IMR-90 (cell line): Measurements from ENCODE around the gene PRLR. TPM values are rescaled to one million over a fixed set of nuclear protein-coding genes. Genes with fewer than 3 reads are reported as not detected.

Experiments
- ATAC-seq: fragments of 200-7000 bp; cut with Tn5 transposase; 2 replicates; pipeline ENCODE4 v1.9.1; 2020; ENCODE audit warnings: low read depth, mild to moderate bottlenecking, moderate library complexity
- BruUV-seq: library from RNA; stranded (reverse); fragments of 400-500 nt; replicated peaks from 2 replicates; lab custom pipeline; 2021; lab: Mats Ljungman, UMichigan
- CTCF ChIA-PET: fragments of 300-600 bp; formaldehyde crosslinking; extraction: SDS; loops from one replicate; lab custom pipeline; 2021; ENCODE audit warnings: antibody characterized with exemption; lab: Yijun Ruan, JAX
- POLR2A ChIA-PET: fragments of 300-600 bp; sonication (Branson Sonifier 250); formaldehyde crosslinking; loops from one replicate; lab custom pipeline; 2022; ENCODE audit warnings: antibody characterized with exemption; ENCODE audit not compliant: unreplicated experiment; lab: Charles Lee
- DNase-seq: peaks from one replicate; pipeline ENCODE4 v3.0.0; 2013
- H2AFZ ChIP-seq: replicated peaks from 2 replicates; pipeline ENCODE3; 2013; ENCODE audit warnings: low read length, mild to moderate bottlenecking; ENCODE audit not compliant: poor library complexity
- H2AK5ac ChIP-seq: 2 replicates; pipeline ENCODE4 v1.6.1; 2013; ENCODE audit warnings: low read depth, low read length, inconsistent platforms
- H2AK9ac ChIP-seq: replicated peaks from 2 replicates; pipeline ENCODE3; 2013; ENCODE audit warnings: mild to moderate bottlenecking, low read depth, low read length, moderate library complexity; ENCODE audit not compliant: poor library complexity
- H2BK120ac ChIP-seq: 2 replicates; pipeline ENCODE4 v1.6.1; 2013; ENCODE audit warnings: low read depth, low read length, inconsistent platforms
- H2BK15ac ChIP-seq: 3 replicates; pipeline ENCODE4 v1.6.1; 2013; ENCODE audit warnings: low read depth, low read length, inconsistent platforms
- H2BK20ac ChIP-seq: 2 replicates; pipeline ENCODE4 v1.6.1; 2013; ENCODE audit warnings: low read depth, mild to moderate bottlenecking, inconsistent platforms, low read length, moderate library complexity
- H2BK5ac ChIP-seq: 2 replicates; pipeline ENCODE4 v1.6.1; 2013; ENCODE audit warnings: mild to moderate bottlenecking, low read depth, low read length, inconsistent platforms; ENCODE audit not compliant: poor library complexity, severe bottlenecking
- H3K14ac ChIP-seq: replicated peaks from 2 replicates; pipeline ENCODE4 v1.6.1; 2013; ENCODE audit warnings: low read depth, low read length, inconsistent platforms
- H3K18ac ChIP-seq: 2 replicates; pipeline ENCODE4 v1.6.1; 2013; ENCODE audit warnings: low read depth, low read length, control low read depth
- H3K23ac ChIP-seq: 2 replicates; pipeline ENCODE4 v1.6.1; 2013; ENCODE audit warnings: low read depth, low read length, inconsistent platforms
- H3K27ac ChIP-seq: 2 replicates; pipeline ENCODE4 v1.5.1; 2013; ENCODE audit warnings: mild to moderate bottlenecking, control low read depth, low read length; ENCODE audit not compliant: insufficient read depth
- H3K27me3 ChIP-seq: 2 replicates; pipeline ENCODE4 v1.6.1; 2013; ENCODE audit warnings: low read length; ENCODE audit not compliant: control insufficient read depth, insufficient read depth
- H3K36me3 ChIP-seq: 2 replicates; pipeline ENCODE4 v1.6.1; 2013; ENCODE audit warnings: low read length, mixed read lengths; ENCODE audit not compliant: control insufficient read depth, insufficient read depth
- H3K4ac ChIP-seq: 2 replicates; pipeline ENCODE4 v1.6.1; 2013; ENCODE audit warnings: low read depth, low read length, inconsistent platforms
- H3K4me1 ChIP-seq: 2 replicates; pipeline ENCODE4 v1.6.1; 2013; ENCODE audit warnings: low read length, mixed read lengths; ENCODE audit not compliant: control insufficient read depth, insufficient read depth
- H3K4me2 ChIP-seq: 2 replicates; pipeline ENCODE4 v1.6.1; 2013; ENCODE audit warnings: low read depth, mild to moderate bottlenecking, control low read depth, low read length, moderate library complexity
- H3K4me3 ChIP-seq: 2 replicates; pipeline ENCODE4 v1.5.1; 2013; ENCODE audit warnings: low read depth, mild to moderate bottlenecking, control low read depth, low read length, moderate library complexity; ENCODE audit not compliant: insufficient read depth
- H3K56ac ChIP-seq: 2 replicates; pipeline ENCODE4 v1.6.1; 2013; ENCODE audit warnings: low read length, inconsistent platforms; ENCODE audit not compliant: insufficient read depth; ENCODE audit errors: extremely low read depth
- H3K79me1 ChIP-seq, 2 experiments: 2 replicates each; pipeline ENCODE4 v1.6.1; 2013; ENCODE audit warnings: low read length in 2 of 2, inconsistent platforms in 1 of 2, low read depth in 1 of 2
- H3K9ac ChIP-seq: 2 replicates; pipeline ENCODE4 v1.6.1; 2013; ENCODE audit warnings: low read depth, low read length, control low read depth
- H3K9me1 ChIP-seq: 2 replicates; pipeline ENCODE4 v1.6.1; 2013; ENCODE audit warnings: low read length, inconsistent platforms; ENCODE audit not compliant: insufficient read depth
- H3K9me3 ChIP-seq: 2 replicates; pipeline ENCODE4 v1.6.1; 2013; ENCODE audit warnings: low read length; ENCODE audit not compliant: control insufficient read depth, insufficient read depth
- H4K20me1 ChIP-seq: 2 replicates; pipeline ENCODE4 v1.6.1; 2013; ENCODE audit warnings: low read length, inconsistent platforms; ENCODE audit not compliant: insufficient read depth
- H4K5ac ChIP-seq: 2 replicates; pipeline ENCODE4 v1.6.1; 2013; ENCODE audit warnings: mild to moderate bottlenecking, low read depth, low read length, control low read depth
- H4K8ac ChIP-seq, 2 experiments: 2 replicates each; pipeline ENCODE4 v1.6.1; 2013; ENCODE audit warnings: low read depth in 2 of 2, low read length in 2 of 2, control low read depth in 1 of 2, inconsistent platforms in 1 of 2
- H4K91ac ChIP-seq: 2 replicates; pipeline ENCODE4 v1.6.1; 2013; ENCODE audit warnings: low read depth, low read length, inconsistent platforms; ENCODE audit not compliant: insufficient read depth
- BHLHE40 ChIP-seq: fragments of 150-350 bp; IDR thresholded peaks from 2 replicates; pipeline ENCODE4 v1.6.1; 2016; ENCODE audit warnings: mild to moderate bottlenecking, low read depth, low read length
- CEBPB ChIP-seq: IDR thresholded peaks from 2 replicates; pipeline ENCODE4 v1.6.1; 2012; ENCODE audit warnings: low read depth, low read length, improper control_type of control experiment
- CHD1 ChIP-seq: IDR thresholded peaks from 2 replicates; pipeline ENCODE4 v1.6.1; 2012; ENCODE audit warnings: low read depth, low read length, improper control_type of control experiment
- FOS ChIP-seq: fragments of 150-350 bp; IDR thresholded peaks from 2 replicates; pipeline ENCODE4 v1.6.1; 2016; ENCODE audit warnings: low read depth, low read length
- MAFK ChIP-seq: IDR thresholded peaks from 2 replicates; pipeline ENCODE4 v1.6.1; 2012; ENCODE audit warnings: low read depth, low read length, improper control_type of control experiment
- MAZ ChIP-seq: IDR thresholded peaks from 2 replicates; pipeline ENCODE4 v1.6.1; 2012; ENCODE audit warnings: low read depth, mild to moderate bottlenecking, low read length, improper control_type of control experiment, moderate library complexity, borderline replicate concordance
- MXI1 ChIP-seq: IDR thresholded peaks from 2 replicates; pipeline ENCODE4 v1.6.1; 2012; ENCODE audit warnings: low read depth, mild to moderate bottlenecking, low read length, moderate library complexity, borderline replicate concordance
- NFE2L2 ChIP-seq: fragments of 150-350 bp; IDR thresholded peaks from 2 replicates; pipeline ENCODE4 v1.6.1; 2016; ENCODE audit warnings: low read depth, mild to moderate bottlenecking, low read length
- POLR2A ChIP-seq: IDR thresholded peaks from 2 replicates; pipeline ENCODE4 v1.6.1; 2012; ENCODE audit warnings: mild to moderate bottlenecking, low read depth, low read length
- RAD21 ChIP-seq: IDR thresholded peaks from 2 replicates; pipeline ENCODE4 v1.6.1; 2012; ENCODE audit warnings: low read length, improper control_type of control experiment
- RCOR1 ChIP-seq: IDR thresholded peaks from 2 replicates; pipeline ENCODE4 v1.6.1; 2012; ENCODE audit warnings: mild to moderate bottlenecking, low read length, improper control_type of control experiment; ENCODE audit not compliant: insufficient replicate concordance
- RFX5 ChIP-seq: IDR thresholded peaks from 2 replicates; pipeline ENCODE4 v1.8.0; 2012; ENCODE audit warnings: low read depth, mild to moderate bottlenecking, low read length, moderate library complexity
- SMC3 ChIP-seq: fragments of 150-350 bp; IDR thresholded peaks from 2 replicates; pipeline ENCODE4 v1.6.1; 2016; ENCODE audit warnings: low read depth, mild to moderate bottlenecking, antibody characterized with exemption, low read length, moderate library complexity
- WGBS, 2 experiments: methylation state at CpG; one replicate each; pipeline versions ENCODE4 v1.1.5 to v1.1.7; 2013; ENCODE audit warnings: missing lambda C conversion rate in 2 of 2; ENCODE audit not compliant: insufficient read length in 1 of 2; ENCODE audit errors: extremely low coverage in 2 of 2; 5-methylcytosine and 5-hydroxymethylcytosine counted together
- dilution Hi-C: fragments of 300-500 bp; cut with HindIII; formaldehyde crosslinking; loops from one replicate; pipeline ENCODE4 v1.14.3; 2018; ENCODE audit warnings: low sequenced_read_pairs; ENCODE audit not compliant: unreplicated experiment
- in situ Hi-C: fragments of 300-500 bp; cut with MboI; formaldehyde crosslinking; loops from 3 replicates; pipeline ENCODE4 v1.14.3; 2019; ENCODE audit warnings: low sequenced_read_pairs, inconsistent platforms, mixed read lengths
- intact Hi-C: fragments of 100-400 bp; cut with micrococcal nuclease; formaldehyde crosslinking; loops from 2 replicates; pipeline ENCODE4 v1.10.0; 2022
- polyA plus RNA-seq, 3 experiments: library from polyadenylated mRNA; depleted of rRNA; stranded (reverse); fragments of >200 nt; gene quantifications; 2 replicates each; pipeline ENCODE4 v1.2.3, GENCODE V29; 2012; ENCODE audit warnings: low replicate concordance in 1 of 3
- total RNA-seq: library from RNA; depleted of rRNA; stranded (reverse); fragments of >200 nt; gene quantifications from 2 replicates; pipeline ENCODE4 v1.2.3, GENCODE V29; 2012
- TF ChIP-seq, protein P1 (sequence below): fragments of 150-350 bp; IDR thresholded peaks from 2 replicates; pipeline ENCODE4 v1.6.1; 2016; ENCODE audit warnings: low read depth, mild to moderate bottlenecking, low read length, moderate library complexity, borderline replicate concordance
- TF ChIP-seq, protein P2 (sequence below): conservative IDR thresholded peaks from 2 replicates; pipeline ENCODE4 v1.5.1; 2012; ENCODE audit warnings: mild to moderate bottlenecking, low read depth, low read length, improper control_type of control experiment

The PRLR gene
- total and polyA plus RNA-seq, 2 of the 4 experiments (the other 2 are of a cell fraction), result 0.24 to 0.54 TPM

DNA sequence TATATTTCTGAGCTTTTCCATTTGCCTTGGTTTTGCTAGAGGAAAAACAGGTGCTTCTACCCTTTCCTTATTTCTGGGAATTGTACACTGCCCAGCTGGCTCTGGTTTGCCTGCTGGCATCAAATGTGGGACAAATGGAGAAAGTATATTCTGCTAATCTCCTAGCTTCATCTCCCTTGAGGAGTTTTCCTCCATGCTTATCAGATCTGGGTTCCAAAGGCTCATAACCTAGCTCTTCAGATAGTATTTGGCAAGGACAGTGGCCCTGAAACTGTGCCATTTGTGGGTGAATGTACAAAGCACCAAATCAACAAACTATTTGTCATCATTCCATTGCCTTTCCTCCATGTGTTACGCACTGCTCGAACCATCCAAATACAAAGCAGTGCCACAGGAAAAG is 16.2 kb downstream of the PRLR start:
- no peak overlapping the region for H3K9ac ChIP-seq
- H2AFZ ChIP-seq, result no peak overlapping the region
- no peak overlapping the region for H4K8ac ChIP-seq
- no peak overlapping the region for H2AK9ac ChIP-seq
- no peaks in the 10 kb centered on the region for H3K4me1 ChIP-seq
- H2BK15ac ChIP-seq, result no peak overlapping the region
- intact Hi-C loops, result no loop called here
- no peak overlapping the region for H3K4me3 ChIP-seq
- H3K4me2 ChIP-seq, result no peak overlapping the region
- no peak overlapping the region for H2BK5ac ChIP-seq
- no peak overlapping the region for H2AK5ac ChIP-seq
- H3K14ac ChIP-seq, result no peak overlapping the region
- DNase-seq, result no peak
- ChIA-PET CTCF (no interaction called here), POLR2A (no interaction called here)
- no peak overlapping the region for H3K23ac ChIP-seq
- H2BK20ac ChIP-seq, result no peak overlapping the region
- H3K18ac ChIP-seq, result no peak overlapping the region
- H3K4ac ChIP-seq, result no peak overlapping the region
- no peaks in the 10 kb centered on the region for H3K9me1 ChIP-seq
- ATAC-seq, result no peak
- dilution Hi-C loops, result no loop called here
- no peaks in the 10 kb centered on the region for H3K79me1 ChIP-seq
- WGBS, 2 experiments, result no CpG with 5 or more reads among the region's 2 CpGs
- H4K5ac ChIP-seq, result no peak overlapping the region
- no TSS peak for BruUV-seq
- no peak overlapping the region for H2BK120ac ChIP-seq
- peaks cover 6% of the 10 kb centered on the region for H3K27me3 ChIP-seq
- no peaks in the 10 kb centered on the region for H3K9me3 ChIP-seq
- H4K20me1 ChIP-seq, result no peaks in the 10 kb centered on the region
- H4K91ac ChIP-seq, result no peak overlapping the region
- TF ChIP-seq FOS (no peak), NFE2L2 (no peak), BHLHE40 (no peak), RFX5 (no peak), MXI1 (no peak), MAFK (no peak), POLR2A (no peak), RCOR1 (no peak), CEBPB (no peak), MAZ (no peak), CHD1 (no peak), RAD21 (no peak), SMC3 (no peak)
- TF ChIP-seq, protein P1, sequence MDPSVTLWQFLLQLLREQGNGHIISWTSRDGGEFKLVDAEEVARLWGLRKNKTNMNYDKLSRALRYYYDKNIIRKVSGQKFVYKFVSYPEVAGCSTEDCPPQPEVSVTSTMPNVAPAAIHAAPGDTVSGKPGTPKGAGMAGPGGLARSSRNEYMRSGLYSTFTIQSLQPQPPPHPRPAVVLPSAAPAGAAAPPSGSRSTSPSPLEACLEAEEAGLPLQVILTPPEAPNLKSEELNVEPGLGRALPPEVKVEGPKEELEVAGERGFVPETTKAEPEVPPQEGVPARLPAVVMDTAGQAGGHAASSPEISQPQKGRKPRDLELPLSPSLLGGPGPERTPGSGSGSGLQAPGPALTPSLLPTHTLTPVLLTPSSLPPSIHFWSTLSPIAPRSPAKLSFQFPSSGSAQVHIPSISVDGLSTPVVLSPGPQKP, result no peak
- TF ChIP-seq, protein P2, sequence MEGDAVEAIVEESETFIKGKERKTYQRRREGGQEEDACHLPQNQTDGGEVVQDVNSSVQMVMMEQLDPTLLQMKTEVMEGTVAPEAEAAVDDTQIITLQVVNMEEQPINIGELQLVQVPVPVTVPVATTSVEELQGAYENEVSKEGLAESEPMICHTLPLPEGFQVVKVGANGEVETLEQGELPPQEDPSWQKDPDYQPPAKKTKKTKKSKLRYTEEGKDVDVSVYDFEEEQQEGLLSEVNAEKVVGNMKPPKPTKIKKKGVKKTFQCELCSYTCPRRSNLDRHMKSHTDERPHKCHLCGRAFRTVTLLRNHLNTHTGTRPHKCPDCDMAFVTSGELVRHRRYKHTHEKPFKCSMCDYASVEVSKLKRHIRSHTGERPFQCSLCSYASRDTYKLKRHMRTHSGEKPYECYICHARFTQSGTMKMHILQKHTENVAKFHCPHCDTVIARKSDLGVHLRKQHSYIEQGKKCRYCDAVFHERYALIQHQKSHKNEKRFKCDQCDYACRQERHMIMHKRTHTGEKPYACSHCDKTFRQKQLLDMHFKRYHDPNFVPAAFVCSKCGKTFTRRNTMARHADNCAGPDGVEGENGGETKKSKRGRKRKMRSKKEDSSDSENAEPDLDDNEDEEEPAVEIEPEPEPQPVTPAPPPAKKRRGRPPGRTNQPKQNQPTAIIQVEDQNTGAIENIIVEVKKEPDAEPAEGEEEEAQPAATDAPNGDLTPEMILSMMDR, result no peak
- in situ Hi-C loops, result no loop called here
- H3K56ac ChIP-seq, result no peak overlapping the region; the same call in 1 of the 2 replicates
- no peak overlapping the region for H3K27ac ChIP-seq
- H3K36me3 ChIP-seq, result no peaks in the 10 kb centered on the region
